Kidney (tissue), 14 donors: ENCODE data around the gene MLLT6. TPM values are rescaled to one million over a fixed set of nuclear protein-coding genes. Genes with fewer than 3 reads are reported as not detected.

Experiments
- DNase-seq, 5 donors: peaks; one replicate each; pipeline ENCODE4 v3.0.0-alpha.2; 2013 to 2020
- FAIRE-seq: peaks from 2 replicates; lab custom pipeline; 2012; peaks lifted over from hg19 to GRCh38; lab: Jason Lieb, UNC
- H3K27ac ChIP-seq, 2 donors: one replicate each; pipeline ENCODE4 v1.7.0; 2013; ENCODE audit warnings: low read depth in 2 of 2, low read length in 2 of 2, inconsistent platforms in 1 of 2
- H3K27me3 ChIP-seq: one replicate; pipeline ENCODE4 v1.7.1; 2013; ENCODE audit warnings: low read length, inconsistent platforms; ENCODE audit not compliant: control insufficient read depth, insufficient read depth
- H3K36me3 ChIP-seq, 3 donors: one replicate each; pipeline versions ENCODE4 v1.7.0 to v1.7.1; 2013; ENCODE audit warnings: low read length in 3 of 3, control low read depth in 1 of 3, inconsistent platforms in 1 of 3; ENCODE audit not compliant: insufficient read depth in 3 of 3, control insufficient read depth in 2 of 3
- H3K4me1 ChIP-seq, 3 donors: one replicate each; pipeline versions ENCODE4 v1.7.0 to v1.7.1; 2013; ENCODE audit warnings: low read length in 3 of 3, inconsistent platforms in 1 of 3, low read depth in 1 of 3; ENCODE audit not compliant: control insufficient read depth in 2 of 3, insufficient read depth in 2 of 3
- H3K4me3 ChIP-seq, 3 donors: one replicate each; pipeline versions ENCODE4 v1.7.0 to v1.8.1; 2013; ENCODE audit warnings: low read length in 3 of 3, control low read depth in 1 of 3, inconsistent platforms in 1 of 3
- H3K9ac ChIP-seq, 3 donors: one replicate each; pipeline versions ENCODE4 v1.7.0 to v1.7.1; 2013; ENCODE audit warnings: low read length in 3 of 3, control low read depth in 1 of 3, inconsistent platforms in 1 of 3
- H3K9me3 ChIP-seq, 3 donors: one replicate each; pipeline versions ENCODE4 v1.7.0 to v1.7.1; 2013; ENCODE audit warnings: low read length in 3 of 3, control low read depth in 1 of 3, inconsistent platforms in 1 of 3; ENCODE audit not compliant: control insufficient read depth in 2 of 3, insufficient read depth in 1 of 3
- CTCF ChIP-seq: IDR thresholded peaks from 3 replicates; pipeline ENCODE4 v1.5.1; 2012; ENCODE audit warnings: mild to moderate bottlenecking, moderate library complexity, borderline replicate concordance; ENCODE audit not compliant: insufficient read depth; ENCODE audit errors: extremely low read depth
- intact Hi-C: fragments of 100-400 bp; cut with DNase I; formaldehyde crosslinking; loops from one replicate; pipeline ENCODE4 v1.11.1; 2022
- polyA plus RNA-seq: library from polyadenylated mRNA; stranded (reverse); fragments of 350-450 nt; fragmentation: Illumina TruSeq; extraction: RNeasy Lipid Tissue Mini Kit (QIAGEN cat#74804); gene quantifications from one replicate; pipeline ENCODE4 v1.2.3, GENCODE V29; 2014; ENCODE audit warnings: low read depth, low replicate concordance; ENCODE audit not compliant: insufficient read depth
- total RNA-seq: library from RNA; stranded (reverse); fragmentation: NEBNext Ultra II Directional; extraction: Animal tissue kit (Norgen Biotek cat#: 25700); gene quantifications from one replicate; pipeline ENCODE4 v1.2.1, GENCODE V29; 2021
- donor health status: control.
- donor health status: control.
- donor health status: control.
- donor health status: control.
- donor health status: control.
- donor health status: DM: yes; HTN: yes; CAD: no.
- donor health status: Normal renal cell carcinoma (clear cell type).

Gene MLLT6
- total and polyA plus RNA-seq, 2 donors from 2014 or later, result 34.3 to 199 TPM

GRCh38 chr17:38660097-38661025 is 44.7 kb upstream of the MLLT6 start:
- no peak for DNase-seq
- intact Hi-C loops, result no loop called here
- TF ChIP-seq CTCF, result no peak
- Histone ChIP-seq H3K4me3 (no peak overlapping the region), H3K27ac (no peak overlapping the region), H3K9ac (no peak overlapping the region), H3K4me1 (no peaks in the 10 kb centered on the region), H3K9me3 (no peaks in the 10 kb centered on the region), H3K27me3 (no peaks in the 10 kb centered on the region), H3K36me3 (no peaks in the 10 kb centered on the region)
- FAIRE-seq, result no peak

DNA sequence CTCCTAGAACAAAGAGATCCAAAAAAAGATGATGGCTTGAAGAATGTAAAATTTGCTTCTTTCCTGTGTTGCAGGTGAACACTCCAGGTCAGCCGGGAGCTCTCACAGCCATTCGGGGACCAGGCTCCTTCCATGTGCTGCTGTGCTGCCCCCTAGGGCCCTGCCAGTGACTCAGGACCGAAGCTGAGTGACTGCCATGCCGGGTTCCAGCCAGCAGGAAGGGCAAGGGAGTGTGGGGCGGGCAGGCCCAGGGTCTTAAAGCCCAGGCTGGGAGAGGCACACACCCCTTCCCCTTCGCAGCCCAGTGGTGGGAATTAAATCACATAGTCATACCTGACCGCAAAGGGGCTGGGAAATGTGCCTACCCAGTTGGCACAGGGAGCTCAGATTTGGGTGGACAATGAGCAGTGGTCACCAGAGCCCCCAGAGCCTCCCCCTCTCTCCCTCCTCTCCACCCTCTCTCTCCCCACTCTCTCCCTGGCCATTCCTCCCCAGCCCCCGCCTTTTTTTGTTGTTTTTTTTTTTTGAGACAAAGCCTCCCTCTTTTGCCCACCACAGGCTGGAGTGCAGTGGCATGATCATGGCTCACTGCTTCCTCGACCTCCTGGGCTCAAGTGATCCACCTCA is 41.8 kb upstream of the MLLT6 start:
- no peaks in the 10 kb centered on the region for H3K4me1 ChIP-seq

GRCh38 chr17:38663964-38664644 is 41.0 kb upstream of the MLLT6 start:
- Histone ChIP-seq H3K9ac (no peak overlapping the region), H3K36me3 (no peaks in the 10 kb centered on the region), H3K4me3 (no peak overlapping the region), H3K4me1 (no peaks in the 10 kb centered on the region), H3K27ac (no peak overlapping the region), H3K9me3 (no peaks in the 10 kb centered on the region), H3K27me3 (peaks cover 9% of the 10 kb centered on the region)
- DNase-seq (peak in 1 of 5 donors; percentile 38), FAIRE-seq (no peak)
- TF ChIP-seq CTCF, result no peak
- intact Hi-C loops, result no loop called here

More for the DNA sequence above, 41.8 kb upstream of the MLLT6 start:
- no peaks in the 10 kb centered on the region for H3K36me3 ChIP-seq
- H3K9me3 ChIP-seq, result no peaks in the 10 kb centered on the region
- peak; percentile 81 to 92 (median 90) for DNase-seq
- FAIRE-seq, result no peak
- no peak overlapping the region for H3K9ac ChIP-seq
- peak; percentile 58 for TF ChIP-seq CTCF
- H3K4me3 ChIP-seq, result no peak overlapping the region
- intact Hi-C loops, result no loop called here
- H3K27ac ChIP-seq, result no peak overlapping the region
- H3K27me3 ChIP-seq, result peaks cover 2% of the 10 kb centered on the region
